C4-2B (cell line): ENCODE results near the gene TNFAIP8.
A peak's percentile ranks its signal among the peaks of the same experiment; 100 is the strongest.

ENCODE experiments used
- H3K27ac ChIP-seq: fragments of 450-650 bp; 2 replicates; pipeline ENCODE4 v1.5.1; 2017
- CTCF ChIP-seq: fragments of 450-650 bp; conservative IDR thresholded peaks from 2 replicates; pipeline ENCODE4 v1.5.1; 2017; ENCODE audit warnings: mild to moderate bottlenecking
- ZFX ChIP-seq: fragments of 450-650 bp; IDR thresholded peaks from 2 replicates; pipeline ENCODE4 v1.6.1; 2017

TNFAIP8 gene

GRCh38 chr5:119379942-119380547, 24.2 kb downstream of the TNFAIP8 start:
- no peak for TF ChIP-seq ZFX
- no peak for TF ChIP-seq CTCF
- H3K27ac ChIP-seq: no peak overlapping the region

GRCh38 chr5:119382169-119382568, 26.4 kb downstream of the TNFAIP8 start:
- no peak for TF ChIP-seq ZFX
- no peak for TF ChIP-seq CTCF
- no peak overlapping the region for H3K27ac ChIP-seq

- H3K27ac ChIP-seq: no peak overlapping the region
- TF ChIP-seq CTCF (no peak), ZFX (no peak)
These were observed 27.2 kb downstream of the TNFAIP8 start for GRCh38 chr5:119383008-119383407.

GRCh38 chr5:119385136-119385535, 29.3 kb downstream of the TNFAIP8 start:
- H3K27ac ChIP-seq: no peak overlapping the region
- TF ChIP-seq ZFX (no peak), CTCF (no peak)

GRCh38 chr5:119385536-119386128, 29.8 kb downstream of the TNFAIP8 start:
- no peak overlapping the region for H3K27ac ChIP-seq
- TF ChIP-seq CTCF (no peak), ZFX (no peak)

- TF ChIP-seq CTCF: no peak
- no peak for TF ChIP-seq ZFX
- H3K27ac ChIP-seq: no peak overlapping the region; the same call in 1 of the 2 replicates
These were observed 31.0 kb downstream of the TNFAIP8 start for GRCh38 chr5:119386596-119387344.

- no peak for TF ChIP-seq CTCF
- no peak for TF ChIP-seq ZFX
- H3K27ac ChIP-seq: peak overlapping the region; percentile 33; the same call in 1 of the 2 replicates
These were observed 32.3 kb downstream of the TNFAIP8 start for GRCh38 chr5:119387945-119388618.
